Esophagus squamous epithelium (tissue), 4 donors: ENCODE data around the gene ZNF613.

Experiments used
- POLR2A ChIP-seq, 4 donors: fragments of 450-650 bp; IDR thresholded peaks; one replicate each; pipeline ENCODE4 v1.6.1; 2017; ENCODE audit warnings: antibody characterized with exemption in 4 of 4, mild to moderate bottlenecking in 4 of 4, moderate library complexity in 3 of 4
- TF ChIP-seq, protein P1 (sequence below), 6 experiments: fragments of 450-650 bp in 4 of 6; fragments of 200-600 bp in 2 of 6; sonication (generic) in 2 of 6; IDR thresholded peaks; one replicate each; pipeline ENCODE4 v1.5.1; 2016 to 2019; ENCODE audit warnings: antibody characterized with exemption in 6 of 6, mild to moderate bottlenecking in 4 of 6, moderate library complexity in 4 of 6

DNA sequence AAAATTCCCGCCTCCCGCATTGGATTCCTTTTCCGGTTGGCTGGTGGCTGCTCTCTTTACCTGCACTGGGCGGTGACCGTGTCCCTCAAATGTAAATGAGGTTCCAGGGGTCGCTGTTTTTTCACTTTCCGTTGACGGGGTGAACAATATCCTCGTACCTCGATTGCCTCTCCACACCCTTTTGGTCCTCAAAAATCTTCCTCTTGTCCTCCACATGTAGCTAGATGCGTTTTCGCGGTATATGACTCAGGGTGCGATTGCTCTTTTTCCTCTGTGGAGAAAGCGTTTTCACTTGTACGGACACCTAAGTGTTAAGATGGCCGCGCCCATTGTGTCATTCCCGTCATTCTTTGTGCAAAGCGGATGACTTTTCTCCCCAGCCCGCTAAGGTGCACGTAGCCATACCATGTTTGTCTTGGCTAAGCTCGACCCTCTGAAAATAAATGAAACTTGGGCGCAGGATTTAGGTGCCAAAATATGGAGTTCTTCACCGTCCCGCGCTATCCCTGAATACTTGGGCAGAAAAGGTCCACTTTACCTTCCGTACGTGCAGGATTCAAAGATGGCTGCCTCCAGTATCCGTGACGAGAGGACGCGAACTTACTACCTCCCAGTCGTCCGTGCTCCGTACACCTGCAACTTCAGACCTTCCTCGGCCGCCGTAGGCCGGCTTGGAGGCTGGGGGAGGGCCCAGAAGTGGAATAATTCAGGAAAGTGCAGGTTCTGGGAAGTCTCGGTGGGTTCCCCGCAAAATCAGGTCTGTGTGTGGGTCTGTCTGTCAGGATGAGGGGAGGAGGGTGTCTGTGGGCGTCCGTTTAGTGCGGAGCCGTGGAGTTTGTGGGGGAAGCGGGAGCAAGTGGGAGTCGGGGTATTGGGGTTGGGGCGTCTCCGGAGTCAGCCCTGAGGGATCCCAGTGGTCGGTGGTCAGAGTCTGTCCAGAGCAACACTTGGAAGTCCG, at the start of gene ZNF613:
- TF ChIP-seq, protein P1, sequence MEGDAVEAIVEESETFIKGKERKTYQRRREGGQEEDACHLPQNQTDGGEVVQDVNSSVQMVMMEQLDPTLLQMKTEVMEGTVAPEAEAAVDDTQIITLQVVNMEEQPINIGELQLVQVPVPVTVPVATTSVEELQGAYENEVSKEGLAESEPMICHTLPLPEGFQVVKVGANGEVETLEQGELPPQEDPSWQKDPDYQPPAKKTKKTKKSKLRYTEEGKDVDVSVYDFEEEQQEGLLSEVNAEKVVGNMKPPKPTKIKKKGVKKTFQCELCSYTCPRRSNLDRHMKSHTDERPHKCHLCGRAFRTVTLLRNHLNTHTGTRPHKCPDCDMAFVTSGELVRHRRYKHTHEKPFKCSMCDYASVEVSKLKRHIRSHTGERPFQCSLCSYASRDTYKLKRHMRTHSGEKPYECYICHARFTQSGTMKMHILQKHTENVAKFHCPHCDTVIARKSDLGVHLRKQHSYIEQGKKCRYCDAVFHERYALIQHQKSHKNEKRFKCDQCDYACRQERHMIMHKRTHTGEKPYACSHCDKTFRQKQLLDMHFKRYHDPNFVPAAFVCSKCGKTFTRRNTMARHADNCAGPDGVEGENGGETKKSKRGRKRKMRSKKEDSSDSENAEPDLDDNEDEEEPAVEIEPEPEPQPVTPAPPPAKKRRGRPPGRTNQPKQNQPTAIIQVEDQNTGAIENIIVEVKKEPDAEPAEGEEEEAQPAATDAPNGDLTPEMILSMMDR (IDR thresholded peaks at IDR 0.05), result peak in 2 of 6 experiments; percentile 12 to 26
- TF ChIP-seq POLR2A (IDR thresholded peaks at IDR 0.05), result no peak
